Ectodermal cell (in vitro differentiated cells): Measurements from ENCODE around the gene PRDM15.

Experiments used
- H3K27ac ChIP-seq: 2 replicates; pipeline ENCODE4 v1.7.0; 2013; ENCODE audit warnings: mild to moderate bottlenecking, low read depth, low read length; ENCODE audit not compliant: insufficient read depth, poor library complexity, severe bottlenecking
- H3K27me3 ChIP-seq: 2 replicates; pipeline ENCODE4 v1.7.0; 2013; ENCODE audit warnings: mild to moderate bottlenecking, low read length; ENCODE audit not compliant: insufficient read depth, control insufficient read depth, poor library complexity, severe bottlenecking
- H3K36me3 ChIP-seq: one replicate; pipeline ENCODE4 v1.7.0; 2013; ENCODE audit warnings: low read length; ENCODE audit not compliant: control insufficient read depth, insufficient read depth
- H3K4me1 ChIP-seq: one replicate; pipeline ENCODE4 v1.7.0; 2013; ENCODE audit warnings: low read length; ENCODE audit not compliant: control insufficient read depth, insufficient read depth
- H3K4me3 ChIP-seq: 2 replicates; pipeline ENCODE4 v1.7.0; 2013; ENCODE audit warnings: low read depth, low read length, control low read depth; ENCODE audit not compliant: insufficient read depth
- H3K9me3 ChIP-seq: 2 replicates; pipeline ENCODE4 v1.7.0; 2013; ENCODE audit warnings: mild to moderate bottlenecking, low read length, moderate library complexity; ENCODE audit not compliant: control insufficient read depth
- WGBS, 2 experiments: methylation state at CpG; one replicate each; pipeline ENCODE4 v1.1.7; 2013; ENCODE audit warnings: missing lambda C conversion rate in 2 of 2; 5-methylcytosine and 5-hydroxymethylcytosine counted together

Gene PRDM15

GRCh38 chr21:41908829-41909228, 29.7 kb upstream of the PRDM15 start:
- 93 to 99% methylated on average over 2 to 3 of the region's 3 CpGs for WGBS, 2 experiments
- Histone ChIP-seq H3K4me1 (no peaks in the 10 kb centered on the region), H3K27me3 (no peaks in the 10 kb centered on the region), H3K9me3 (no peaks in the 10 kb centered on the region), H3K36me3 (no peaks in the 10 kb centered on the region), H3K27ac (no peak overlapping the region), H3K4me3 (no peak overlapping the region)

GRCh38 chr21:41907496-41908258, 28.5 kb upstream of the PRDM15 start:
- Histone ChIP-seq H3K9me3 (no peaks in the 10 kb centered on the region), H3K36me3 (no peaks in the 10 kb centered on the region), H3K27ac (no peak overlapping the region), H3K4me3 (no peak overlapping the region), H3K4me1 (no peaks in the 10 kb centered on the region), H3K27me3 (no peaks in the 10 kb centered on the region)
- WGBS, 2 experiments = 92 to 94% methylated on average over 36 of the region's 36 CpGs

DNA sequence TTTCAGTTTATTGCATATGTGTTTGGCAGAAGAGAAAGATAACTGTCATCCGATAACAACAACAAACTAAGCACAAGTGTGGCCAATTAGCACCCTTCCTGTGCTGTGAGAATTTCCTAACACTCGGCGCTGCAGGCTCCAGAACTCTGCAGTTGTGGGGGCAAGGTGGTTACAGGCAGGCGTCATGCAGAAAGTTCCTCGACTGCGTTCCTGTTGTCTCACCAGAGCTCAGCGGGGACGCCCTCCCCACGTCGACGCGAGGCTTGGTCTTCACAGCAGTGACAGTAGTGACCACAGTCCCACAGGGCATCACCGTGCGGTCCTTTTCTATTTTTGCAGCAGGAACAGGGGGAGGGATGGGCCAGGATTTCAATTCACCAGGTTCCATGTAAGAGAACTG, 27.6 kb upstream of the PRDM15 start:
- Histone ChIP-seq H3K9me3 (no peaks in the 10 kb centered on the region), H3K27ac (no peak overlapping the region), H3K36me3 (no peaks in the 10 kb centered on the region), H3K27me3 (no peaks in the 10 kb centered on the region), H3K4me1 (no peaks in the 10 kb centered on the region), H3K4me3 (no peak overlapping the region)
- 92% methylated on average over 14 of the region's 14 CpGs for WGBS, 2 experiments

DNA sequence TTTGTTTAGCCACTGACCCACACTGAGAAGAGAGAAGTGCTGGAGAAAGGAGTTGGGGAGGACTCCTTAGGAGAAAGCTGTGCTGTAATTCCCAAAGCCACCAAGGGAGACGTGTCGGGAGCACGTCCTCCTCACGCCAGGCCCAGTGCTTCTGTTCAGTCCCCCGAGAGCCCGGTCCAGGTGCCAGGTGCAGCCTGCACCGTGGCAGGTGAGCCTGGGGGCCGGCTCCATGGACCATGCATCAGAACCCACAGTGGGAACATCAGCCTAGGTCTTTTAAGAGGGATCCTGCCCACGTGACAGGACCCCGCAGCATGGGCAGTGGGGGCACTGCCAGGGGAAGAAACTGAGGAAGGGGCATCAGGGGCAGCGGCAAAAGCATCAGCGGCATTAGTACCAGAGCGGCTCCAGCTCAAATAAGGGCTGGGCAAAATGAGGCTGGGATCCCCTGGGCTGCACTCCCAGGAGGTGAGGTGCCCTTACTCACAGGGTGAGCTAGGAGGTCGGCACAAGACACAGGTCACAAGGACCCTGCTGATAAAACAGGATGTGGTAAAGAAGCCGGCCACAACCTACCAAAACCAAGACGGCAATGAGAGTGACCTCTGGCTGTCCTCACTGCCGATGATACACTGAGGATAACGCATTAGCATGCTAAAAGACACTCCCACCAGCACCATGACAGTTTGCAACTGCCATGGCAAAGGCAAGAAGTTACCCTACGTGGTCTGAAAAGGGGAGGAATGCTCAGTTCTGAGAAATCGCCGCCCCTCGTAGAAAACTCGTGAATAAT, 24.6 kb upstream of the PRDM15 start:
- H3K27me3 ChIP-seq = no peaks in the 10 kb centered on the region
- H3K4me3 ChIP-seq = no peak overlapping the region
- H3K9me3 ChIP-seq = no peaks in the 10 kb centered on the region
- 81 to 82% methylated on average over 23 of the region's 23 CpGs for WGBS, 2 experiments
- H3K36me3 ChIP-seq = no peaks in the 10 kb centered on the region
- no peak overlapping the region for H3K27ac ChIP-seq
- H3K4me1 ChIP-seq = peaks cover 5% of the 10 kb centered on the region

DNA sequence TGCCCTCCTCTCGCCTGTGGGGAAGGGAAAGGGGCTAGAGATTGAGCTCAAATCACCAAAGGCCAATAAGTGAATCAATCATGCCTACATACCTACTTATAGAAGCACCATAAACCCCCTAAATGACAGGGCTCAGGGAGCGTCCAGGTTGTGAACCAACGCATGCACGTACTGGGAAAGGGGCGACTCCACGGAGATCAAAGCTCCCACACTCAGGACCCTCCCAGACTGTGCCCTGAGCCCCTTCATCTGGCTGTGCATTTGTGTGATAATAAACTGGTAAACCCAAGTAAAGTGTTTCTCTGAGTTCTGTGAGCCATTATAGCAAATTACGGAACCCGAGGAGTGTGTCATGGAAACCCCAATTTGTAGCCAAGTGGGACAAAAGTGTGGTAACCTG, 23.8 kb upstream of the PRDM15 start:
- 95 to 96% methylated on average over 8 of the region's 8 CpGs for WGBS, 2 experiments
- peaks cover 13% of the 10 kb centered on the region for H3K4me1 ChIP-seq
- no peak overlapping the region for H3K4me3 ChIP-seq
- no peaks in the 10 kb centered on the region for H3K9me3 ChIP-seq
- H3K27ac ChIP-seq = no peak overlapping the region
- no peaks in the 10 kb centered on the region for H3K27me3 ChIP-seq
- no peaks in the 10 kb centered on the region for H3K36me3 ChIP-seq

- Histone ChIP-seq H3K27ac (no peak overlapping the region), H3K27me3 (no peaks in the 10 kb centered on the region), H3K4me3 (no peak overlapping the region), H3K36me3 (no peaks in the 10 kb centered on the region), H3K4me1 (peaks cover 23% of the 10 kb centered on the region), H3K9me3 (no peaks in the 10 kb centered on the region)
- 95 to 96% methylated on average over 2 of the region's 3 CpGs for WGBS, 2 experiments
Observed at GRCh38 chr21:41901782-41902181, 22.6 kb upstream of the PRDM15 start.

DNA sequence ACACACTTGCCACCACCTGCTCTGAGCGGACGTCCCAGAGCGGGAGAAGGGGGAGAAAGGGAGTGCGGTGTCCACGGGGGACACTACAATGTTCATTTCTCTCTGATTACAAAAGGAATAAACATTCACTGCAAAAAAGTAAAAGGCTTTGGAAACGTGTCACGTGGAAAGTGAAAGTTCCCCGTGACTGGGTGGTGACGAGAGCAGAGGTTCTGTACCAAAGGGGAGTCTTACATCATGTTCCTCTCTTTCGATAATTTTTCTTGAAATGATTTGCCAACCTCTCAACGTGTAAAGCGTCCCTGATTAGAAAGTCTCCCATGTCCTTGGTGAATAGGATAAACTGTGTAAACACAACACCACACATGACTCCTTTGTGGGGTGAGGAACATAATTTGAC, 22.0 kb upstream of the PRDM15 start:
- Histone ChIP-seq H3K4me3 (no peak overlapping the region), H3K4me1 (peaks cover 26% of the 10 kb centered on the region), H3K27ac (no peak overlapping the region), H3K27me3 (no peaks in the 10 kb centered on the region), H3K9me3 (no peaks in the 10 kb centered on the region), H3K36me3 (no peaks in the 10 kb centered on the region)
- 96 to 98% methylated on average over 9 to 12 of the region's 12 CpGs for WGBS, 2 experiments

GRCh38 chr21:41900401-41900800, 21.3 kb upstream of the PRDM15 start:
- no peaks in the 10 kb centered on the region for H3K9me3 ChIP-seq
- H3K4me3 ChIP-seq = no peak overlapping the region
- H3K4me1 ChIP-seq = peaks cover 31% of the 10 kb centered on the region
- no peaks in the 10 kb centered on the region for H3K27me3 ChIP-seq
- no peaks in the 10 kb centered on the region for H3K36me3 ChIP-seq
- H3K27ac ChIP-seq = no peak overlapping the region
- WGBS, 2 experiments = 85 to 93% methylated on average over 6 of the region's 6 CpGs

DNA sequence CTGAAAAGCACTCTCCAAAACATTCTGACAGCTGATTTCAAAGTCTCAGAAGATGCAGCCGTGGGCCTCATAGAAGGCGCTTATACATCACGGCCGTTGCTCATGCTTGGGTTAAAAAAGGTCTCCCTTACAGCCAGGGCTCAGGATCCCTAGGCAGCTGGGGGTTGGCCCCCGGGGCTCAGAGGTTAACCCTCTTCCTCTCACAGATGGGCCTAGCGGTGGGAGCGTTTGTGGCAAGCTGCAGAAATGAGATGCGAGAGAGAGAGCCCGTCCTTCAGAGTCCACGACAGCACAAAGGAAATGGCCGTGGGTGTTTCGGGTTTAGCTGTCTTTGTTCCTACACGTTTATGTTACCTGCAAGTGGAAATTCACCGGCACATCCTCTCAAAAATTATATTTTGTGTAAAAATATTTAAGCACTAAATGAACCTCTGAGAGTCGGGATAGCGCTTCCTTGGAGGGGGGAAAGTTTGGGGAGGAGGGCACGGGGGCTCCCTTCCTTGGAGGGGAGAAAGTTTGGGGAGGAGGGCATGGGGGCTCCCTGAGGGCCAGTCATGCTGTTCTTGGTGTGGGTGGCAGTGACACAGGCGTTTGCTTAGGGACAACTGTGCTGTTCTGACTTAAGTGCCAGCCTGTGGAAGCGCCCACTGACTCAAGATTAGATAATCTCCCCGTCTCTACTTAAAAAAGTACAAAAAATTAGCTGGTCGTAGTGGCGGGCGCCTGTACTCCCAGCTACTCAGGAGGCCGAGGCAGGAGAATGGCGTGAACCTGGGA, 20.5 kb upstream of the PRDM15 start:
- 79 to 81% methylated on average over 24 to 25 of the region's 25 CpGs for WGBS, 2 experiments
- H3K9me3 ChIP-seq = no peaks in the 10 kb centered on the region
- H3K4me3 ChIP-seq = no peak overlapping the region
- no peaks in the 10 kb centered on the region for H3K36me3 ChIP-seq
- no peak overlapping the region for H3K27ac ChIP-seq
- peaks cover 39% of the 10 kb centered on the region for H3K4me1 ChIP-seq
- no peaks in the 10 kb centered on the region for H3K27me3 ChIP-seq

DNA sequence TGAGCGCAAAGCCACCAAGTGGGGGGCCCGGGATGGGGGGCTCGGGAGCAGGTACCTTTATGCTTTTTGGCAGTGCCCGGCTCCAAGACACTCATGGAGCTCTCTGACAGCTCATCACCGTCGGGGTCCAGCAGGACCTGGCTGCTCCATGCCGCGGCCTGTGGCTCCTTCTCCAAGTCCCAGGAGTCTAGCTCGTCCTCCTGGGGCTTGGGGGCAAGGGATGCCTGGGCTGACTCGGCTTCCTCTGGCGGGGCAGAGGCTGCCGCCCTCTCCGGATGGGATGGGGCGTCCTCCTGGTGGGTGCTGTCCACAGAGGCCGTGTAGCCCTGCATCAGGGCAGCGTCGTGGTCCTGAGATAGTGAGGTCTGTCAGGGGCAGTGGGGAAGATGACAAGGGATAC, 19.9 kb upstream of the PRDM15 start:
- H3K36me3 ChIP-seq = no peaks in the 10 kb centered on the region
- H3K27ac ChIP-seq = no peak overlapping the region
- no peak overlapping the region for H3K4me3 ChIP-seq
- 92 to 96% methylated on average over 17 of the region's 17 CpGs for WGBS, 2 experiments
- H3K27me3 ChIP-seq = no peaks in the 10 kb centered on the region
- H3K4me1 ChIP-seq = peaks cover 41% of the 10 kb centered on the region
- H3K9me3 ChIP-seq = no peaks in the 10 kb centered on the region
